Sigmoid colon (tissue), 7 donors: ENCODE results near the gene ATP2B1. TPM values are rescaled to one million over a fixed set of nuclear protein-coding genes. Genes with fewer than 3 reads are reported as not detected.

Source experiments
- DNase-seq: peaks from one replicate; pipeline ENCODE4 v3.0.0-alpha.2; 2019
- H3K27ac ChIP-seq, 4 donors: fragments of 200-600 bp; sonication (generic); one replicate each; pipeline ENCODE4 v1.5.1; 2016 to 2019; ENCODE audit warnings: mild to moderate bottlenecking in 1 of 4
- H3K27me3 ChIP-seq, 3 donors: fragments of 200-600 bp; sonication (generic); one replicate each; pipeline ENCODE4 v1.5.1; 2019; ENCODE audit warnings: mild to moderate bottlenecking in 1 of 3
- H3K36me3 ChIP-seq, 4 donors: fragments of 200-600 bp; sonication (generic); one replicate each; pipeline ENCODE4 v1.5.1; 2016 to 2019
- H3K4me1 ChIP-seq, 4 donors: fragments of 200-600 bp; sonication (generic); one replicate each; pipeline ENCODE4 v1.5.1; 2017 to 2019
- H3K4me3 ChIP-seq, 4 donors: fragments of 200-600 bp; sonication (generic); one replicate each; pipeline ENCODE4 v1.5.1; 2017 to 2019; ENCODE audit warnings: mild to moderate bottlenecking in 2 of 4, moderate library complexity in 1 of 4
- H3K9me3 ChIP-seq, 4 donors: fragments of 200-600 bp in 3 of 4; sonication (generic) in 3 of 4; one replicate each; pipeline versions ENCODE4 v1.5.1 to v1.6.1; 2013 to 2019
- EP300 ChIP-seq, 4 donors: sonication (generic); formaldehyde crosslinking; IDR thresholded peaks; one replicate each; pipeline ENCODE4 v1.6.1; 2017; ENCODE audit warnings: antibody characterized with exemption in 4 of 4
- POLR2A ChIP-seq, 2 donors: fragments of 450-650 bp; IDR thresholded peaks; one replicate each; pipeline ENCODE4 v1.6.1; 2016; ENCODE audit warnings: antibody characterized with exemption in 2 of 2, mild to moderate bottlenecking in 2 of 2, moderate library complexity in 2 of 2
- POLR2AphosphoS5 ChIP-seq, 4 donors: sonication (generic); formaldehyde crosslinking; IDR thresholded peaks; one replicate each; pipeline ENCODE4 v1.6.1; 2017; ENCODE audit warnings: antibody characterized with exemption in 4 of 4
- WGBS, 2 donors: extraction: QIAGEN DNeasy Blood & Tissue Kit; methylation state at CpG; one replicate each; pipeline ENCODE4 v1.1.7; 2013; 5-methylcytosine and 5-hydroxymethylcytosine counted together
- intact Hi-C: fragments of 100-400 bp; cut with DNase I; formaldehyde crosslinking; loops from one replicate; pipeline ENCODE4 v1.15.1; 2023
- polyA plus RNA-seq, 3 donors: library from polyadenylated mRNA; stranded (reverse); fragments of 200-250 nt; gene quantifications; one replicate each; pipeline ENCODE4 v1.2.3, GENCODE V29; 2013
- total RNA-seq, 4 donors: library from RNA; depleted of rRNA; stranded (reverse); fragments of >200 nt; gene quantifications; one replicate each; pipeline ENCODE4 v1.1.0, GENCODE V29; 2016
- TF ChIP-seq, protein P1 (sequence below), 4 experiments: fragments of 450-650 bp in 3 of 4; fragments of 200-600 bp in 1 of 4; IDR thresholded peaks; one replicate each; pipeline ENCODE4 v1.5.1; 2016 to 2019; ENCODE audit warnings: antibody characterized with exemption in 4 of 4, mild to moderate bottlenecking in 3 of 4, moderate library complexity in 2 of 4
- donor health status: healthy with polysubstance abuse.
- donor health status: Bipolar disorder and iron deficiency.
- donor health status: healthy.

The ATP2B1 gene
- total and polyA plus RNA-seq, 7 donors: 4.8 to 39.1 (median 27.6) TPM

DNA sequence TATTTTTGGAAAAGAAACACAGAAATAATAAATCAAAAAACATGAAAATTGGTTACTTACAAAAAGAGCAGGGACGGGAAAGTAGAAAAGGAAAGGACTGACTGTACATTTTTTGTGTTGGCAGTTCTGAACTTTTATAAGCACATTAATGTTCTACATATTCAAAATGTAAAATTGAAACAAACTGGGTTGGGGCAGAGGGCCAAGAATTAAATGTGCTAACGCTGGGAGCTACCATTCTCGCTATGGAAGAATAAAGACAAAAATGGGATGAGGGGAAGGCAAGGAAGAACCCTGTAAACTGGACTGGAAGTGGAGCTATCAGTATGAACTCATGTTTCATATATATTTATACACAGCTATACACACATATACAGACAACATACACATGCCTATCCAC, 24.5 kb downstream of the ATP2B1 start:
- Histone ChIP-seq H3K4me1 (peaks cover 0 to 21% (median 13%) of the 10 kb centered on the region in 4 donors), H3K27me3 (no peaks in the 10 kb centered on the region), H3K27ac (no peak overlapping the region), H3K9me3 (peaks cover 0 to 3% (median 0%) of the 10 kb centered on the region in 4 donors), H3K36me3 (no peaks in the 10 kb centered on the region), H3K4me3 (no peak overlapping the region)
- TF ChIP-seq POLR2AphosphoS5 (IDR thresholded peaks at IDR 0.05) (no peak), EP300 (IDR thresholded peaks at IDR 0.05) (no peak), POLR2A (IDR thresholded peaks at IDR 0.05) (no peak)
- TF ChIP-seq, protein P1, sequence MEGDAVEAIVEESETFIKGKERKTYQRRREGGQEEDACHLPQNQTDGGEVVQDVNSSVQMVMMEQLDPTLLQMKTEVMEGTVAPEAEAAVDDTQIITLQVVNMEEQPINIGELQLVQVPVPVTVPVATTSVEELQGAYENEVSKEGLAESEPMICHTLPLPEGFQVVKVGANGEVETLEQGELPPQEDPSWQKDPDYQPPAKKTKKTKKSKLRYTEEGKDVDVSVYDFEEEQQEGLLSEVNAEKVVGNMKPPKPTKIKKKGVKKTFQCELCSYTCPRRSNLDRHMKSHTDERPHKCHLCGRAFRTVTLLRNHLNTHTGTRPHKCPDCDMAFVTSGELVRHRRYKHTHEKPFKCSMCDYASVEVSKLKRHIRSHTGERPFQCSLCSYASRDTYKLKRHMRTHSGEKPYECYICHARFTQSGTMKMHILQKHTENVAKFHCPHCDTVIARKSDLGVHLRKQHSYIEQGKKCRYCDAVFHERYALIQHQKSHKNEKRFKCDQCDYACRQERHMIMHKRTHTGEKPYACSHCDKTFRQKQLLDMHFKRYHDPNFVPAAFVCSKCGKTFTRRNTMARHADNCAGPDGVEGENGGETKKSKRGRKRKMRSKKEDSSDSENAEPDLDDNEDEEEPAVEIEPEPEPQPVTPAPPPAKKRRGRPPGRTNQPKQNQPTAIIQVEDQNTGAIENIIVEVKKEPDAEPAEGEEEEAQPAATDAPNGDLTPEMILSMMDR (IDR thresholded peaks at IDR 0.05): no peak
- intact Hi-C loops: no loop called here
- WGBS, 2 donors: 86 to 95% methylated on average over 3 of the region's 3 CpGs
- no peak for DNase-seq

DNA sequence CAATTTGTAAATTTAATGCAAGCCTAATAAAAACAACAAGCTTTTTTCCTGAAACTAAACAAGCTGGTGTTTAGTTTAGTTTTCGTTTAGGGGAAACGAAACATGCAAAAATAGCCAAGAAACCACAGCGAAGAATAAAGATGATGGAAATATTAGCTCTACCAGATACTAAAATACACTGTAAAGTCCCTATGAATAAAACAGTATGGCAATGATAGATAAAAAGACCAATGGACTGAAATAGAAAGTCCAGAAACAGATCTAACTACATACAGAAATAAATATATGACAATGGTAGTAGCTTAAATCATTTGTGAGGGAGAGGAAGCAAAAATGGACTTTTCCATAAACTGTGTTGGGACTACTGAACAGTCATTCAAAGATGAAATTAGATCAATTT, 26.4 kb downstream of the ATP2B1 start:
- no peak for DNase-seq
- Histone ChIP-seq H3K4me3 (no peak overlapping the region), H3K36me3 (no peaks in the 10 kb centered on the region), H3K4me1 (peaks cover 0 to 15% (median 4%) of the 10 kb centered on the region in 4 donors), H3K27ac (no peak overlapping the region), H3K27me3 (no peaks in the 10 kb centered on the region), H3K9me3 (peaks cover 0 to 3% (median 0%) of the 10 kb centered on the region in 4 donors)
- intact Hi-C loops: no loop called here
- TF ChIP-seq EP300 (IDR thresholded peaks at IDR 0.05) (no peak), POLR2A (IDR thresholded peaks at IDR 0.05) (no peak), POLR2AphosphoS5 (IDR thresholded peaks at IDR 0.05) (no peak)
- TF ChIP-seq, protein P1 (IDR thresholded peaks at IDR 0.05): no peak
- 89 to 92% methylated on average over 3 of the region's 3 CpGs for WGBS, 2 donors

GRCh38 chr12:89680409-89680808, 28.2 kb downstream of the ATP2B1 start:
- H3K27me3 ChIP-seq: no peaks in the 10 kb centered on the region
- 97 to 98% methylated on average over 4 of the region's 4 CpGs for WGBS, 2 donors
- H3K9me3 ChIP-seq: peaks cover 0 to 3% (median 0%) of the 10 kb centered on the region in 4 donors
- H3K4me3 ChIP-seq: no peak overlapping the region
- no peak overlapping the region for H3K27ac ChIP-seq
- H3K4me1 ChIP-seq: peaks cover 0 to 21% (median 10%) of the 10 kb centered on the region in 4 donors
- TF ChIP-seq, protein P1 (IDR thresholded peaks at IDR 0.05): no peak
- TF ChIP-seq POLR2A (IDR thresholded peaks at IDR 0.05): no peak
- no peak for TF ChIP-seq POLR2AphosphoS5 (IDR thresholded peaks at IDR 0.05)
- TF ChIP-seq EP300 (IDR thresholded peaks at IDR 0.05): no peak
- no peak for DNase-seq
- H3K36me3 ChIP-seq: no peaks in the 10 kb centered on the region
- intact Hi-C loops: no loop called here

DNA sequence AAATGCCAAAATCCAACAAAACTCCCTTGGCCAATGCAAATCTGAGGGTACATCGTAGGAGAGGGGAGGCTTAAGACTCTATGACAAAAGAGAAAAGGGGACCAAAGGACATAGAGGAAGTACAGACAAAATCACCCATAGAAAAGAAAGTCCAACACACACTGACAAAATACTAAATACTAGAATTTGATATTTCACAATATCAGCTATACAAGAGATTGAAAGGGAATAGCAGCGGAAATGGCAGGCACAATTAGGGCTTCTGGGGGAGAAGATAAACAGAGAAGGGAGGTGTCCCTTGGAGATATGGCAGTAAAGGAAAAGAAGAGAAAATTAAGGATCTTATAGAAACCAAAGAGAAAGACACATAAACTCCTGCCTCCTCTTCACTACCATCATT, 29.0 kb downstream of the ATP2B1 start:
- peaks cover 0 to 3% (median 0%) of the 10 kb centered on the region in 4 donors for H3K9me3 ChIP-seq
- no peaks in the 10 kb centered on the region for H3K27me3 ChIP-seq
- no peak overlapping the region for H3K4me3 ChIP-seq
- intact Hi-C loops: no loop called here
- DNase-seq: no peak
- TF ChIP-seq POLR2AphosphoS5 (IDR thresholded peaks at IDR 0.05) (no peak), POLR2A (IDR thresholded peaks at IDR 0.05) (no peak), EP300 (IDR thresholded peaks at IDR 0.05) (no peak)
- TF ChIP-seq, protein P1 (IDR thresholded peaks at IDR 0.05): no peak
- H3K36me3 ChIP-seq: no peaks in the 10 kb centered on the region
- 94 to 98% methylated on average over 2 of the region's 2 CpGs for WGBS, 2 donors
- H3K4me1 ChIP-seq: peaks cover 0 to 22% (median 10%) of the 10 kb centered on the region in 4 donors
- no peak overlapping the region for H3K27ac ChIP-seq

DNA sequence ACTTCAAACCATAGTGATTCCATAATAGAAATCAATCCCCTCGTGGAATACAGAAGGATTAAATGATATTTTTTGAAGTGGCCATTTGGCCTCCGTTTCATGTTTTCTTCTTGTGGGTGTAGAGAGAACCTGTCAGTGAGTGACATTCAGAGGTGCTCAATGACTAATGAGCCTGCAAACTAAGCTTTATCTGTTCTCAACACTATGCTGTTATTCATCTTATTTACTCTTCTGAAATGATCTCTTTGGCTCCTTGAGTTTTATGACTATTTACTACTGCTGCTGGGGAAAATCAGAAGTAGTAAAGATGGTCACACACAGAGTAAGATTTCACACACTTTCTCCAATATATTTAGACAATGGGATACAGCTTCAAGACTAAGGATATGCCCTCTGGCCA, 30.4 kb downstream of the ATP2B1 start:
- intact Hi-C loops: no loop called here
- Histone ChIP-seq H3K36me3 (no peaks in the 10 kb centered on the region), H3K27me3 (no peaks in the 10 kb centered on the region), H3K27ac (no peak overlapping the region), H3K4me3 (no peak overlapping the region), H3K4me1 (peaks cover 0 to 29% (median 13%) of the 10 kb centered on the region in 4 donors), H3K9me3 (peaks cover 0 to 3% (median 0%) of the 10 kb centered on the region in 4 donors)
- TF ChIP-seq, protein P1 (IDR thresholded peaks at IDR 0.05): no peak
- TF ChIP-seq POLR2A (IDR thresholded peaks at IDR 0.05): no peak
- no peak for TF ChIP-seq EP300 (IDR thresholded peaks at IDR 0.05)
- TF ChIP-seq POLR2AphosphoS5 (IDR thresholded peaks at IDR 0.05): no peak
- WGBS, 2 donors: 52 to 78% methylated on average over 2 of the region's 2 CpGs
- DNase-seq: no peak
